ENCODE measurements around the gene TYROBP.

DNA sequence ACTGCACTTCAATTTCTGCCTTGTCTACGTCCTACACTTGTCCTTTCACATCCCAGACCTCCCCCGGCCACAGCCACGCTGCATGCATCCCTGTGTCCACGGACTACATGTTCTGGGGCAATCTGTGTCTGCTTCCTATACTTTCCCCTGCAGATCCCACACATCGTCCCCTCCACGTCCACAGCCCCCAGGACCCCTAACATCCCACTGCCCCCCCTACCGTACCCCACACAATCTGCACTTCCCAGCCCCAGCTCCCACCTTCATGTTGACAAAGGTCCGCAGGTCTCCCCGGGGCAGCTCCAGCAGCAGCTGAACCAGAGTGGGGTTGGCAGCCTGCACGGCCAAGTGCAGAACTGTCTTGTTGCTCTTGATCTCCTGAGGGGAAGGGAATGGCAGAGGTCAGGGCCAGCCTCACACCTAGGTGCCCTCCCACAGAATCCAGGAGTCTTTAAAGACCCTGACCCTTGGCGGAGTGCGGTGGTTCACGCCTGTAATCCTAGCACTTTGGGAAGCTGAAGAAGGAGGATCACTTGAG lies 17.9 kb downstream of the TYROBP start:
- TF ChIP-seq SP1 (IDR thresholded peaks at IDR 0.05) (no peak), SUZ12 (IDR thresholded peaks at IDR 0.05) (no peak), LEF1 (IDR thresholded peaks at IDR 0.05; ENCODE audit: borderline replicate concordance) (no peak), FOXA1 (IDR thresholded peaks at IDR 0.05) (no peak), TARDBP (IDR thresholded peaks at IDR 0.05) (no peak), BHLHE40 (IDR thresholded peaks at IDR 0.05; ENCODE audit: borderline replicate concordance) (no peak), ARNT (IDR thresholded peaks at IDR 0.05) (no peak)
